Measurements from ENCODE around the gene NCLN. TPM values are rescaled to one million over a fixed set of nuclear protein-coding genes. Genes with fewer than 3 reads are reported as not detected.
"Not testable (repeated sequence)": the region's sequence is repeated elsewhere in the genome, so short reads cannot be mapped to it uniquely, and the experiment has no call there.

NCLN gene
- total RNA-seq, 1 experiment from 2014 or later = 29.2 TPM

DNA sequence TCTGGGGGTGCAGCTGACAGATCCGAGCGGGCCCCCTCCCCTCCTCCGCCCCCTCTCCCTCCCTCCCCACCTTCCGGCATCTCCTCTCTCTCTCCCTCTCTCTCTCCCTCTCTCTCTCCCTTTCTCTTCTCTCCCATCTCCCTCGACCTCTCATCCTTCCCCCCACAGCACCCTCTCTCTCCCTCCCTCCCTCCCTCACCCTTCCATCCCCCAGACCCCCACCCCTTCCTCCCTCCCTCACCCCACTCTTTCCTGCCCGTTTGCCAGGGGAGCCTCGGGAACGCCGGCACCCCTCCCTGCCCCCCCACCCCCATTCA, 39.4 kb downstream of the NCLN start:
- no peak for DNase-seq (ENCODE audit: low read depth)

GRCh38 chr19:3225677-3226093, 40.0 kb downstream of the NCLN start:
- DNase-seq (ENCODE audit: low read depth) = no peak

- DNase-seq (ENCODE audit: low read depth) = no peak
These were observed 41.4 kb downstream of the NCLN start for GRCh38 chr19:3227054-3227626.

DNA sequence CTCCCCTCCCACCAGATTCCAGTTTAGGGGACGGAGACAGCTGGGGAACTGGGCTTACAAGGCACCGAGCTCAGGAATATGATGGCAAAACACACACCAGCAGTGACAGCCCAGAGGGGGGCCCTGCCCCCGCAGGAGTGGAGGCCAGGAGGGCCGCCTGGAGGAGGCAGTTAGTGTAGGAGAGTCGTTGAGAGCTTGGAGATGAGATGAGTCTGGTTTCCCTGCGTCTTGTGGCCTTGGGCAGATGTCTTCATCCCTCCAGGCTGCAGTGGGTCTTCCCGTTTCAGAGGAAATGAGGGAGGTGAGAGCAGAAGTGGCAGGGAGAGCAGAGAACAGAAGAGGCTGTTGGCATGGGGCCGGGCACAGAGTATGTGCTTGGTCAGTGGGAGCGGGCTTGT, 43.6 kb downstream of the NCLN start:
- DNase-seq (ENCODE audit: low read depth) = no peak

DNA sequence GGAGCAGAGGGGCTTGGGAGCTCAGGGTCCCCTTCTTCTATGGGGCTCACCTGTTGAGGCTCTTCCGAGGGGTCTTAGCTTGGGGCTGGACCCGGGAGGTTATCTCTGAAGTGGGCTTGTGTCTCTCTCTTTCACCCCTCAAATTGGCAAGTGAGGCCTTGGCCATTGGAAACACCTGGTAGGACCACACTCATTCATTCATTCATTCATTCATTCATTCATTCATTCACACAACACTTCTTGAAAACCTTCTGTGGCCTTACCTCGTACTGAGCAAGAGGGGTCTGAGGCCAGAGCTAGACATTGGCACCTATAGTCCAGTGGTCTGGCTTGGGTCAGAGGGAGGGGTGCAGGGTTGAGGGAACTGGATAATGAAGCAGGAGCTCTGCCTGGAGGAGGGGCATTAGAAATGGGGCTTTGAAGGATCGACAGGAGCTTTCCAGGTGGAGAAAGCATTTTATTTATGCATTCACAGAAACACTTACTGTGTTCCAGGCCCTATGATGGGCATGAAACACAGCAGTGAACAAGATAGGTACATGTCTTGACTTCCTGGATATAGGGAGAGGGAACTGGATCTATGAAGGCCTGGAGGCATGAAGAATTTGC, 44.3 kb downstream of the NCLN start:
- DNase-seq (ENCODE audit: low read depth) = no peak

- no peak for DNase-seq (ENCODE audit: low read depth)
These were observed 45.6 kb downstream of the NCLN start for GRCh38 chr19:3231288-3231687.

DNA sequence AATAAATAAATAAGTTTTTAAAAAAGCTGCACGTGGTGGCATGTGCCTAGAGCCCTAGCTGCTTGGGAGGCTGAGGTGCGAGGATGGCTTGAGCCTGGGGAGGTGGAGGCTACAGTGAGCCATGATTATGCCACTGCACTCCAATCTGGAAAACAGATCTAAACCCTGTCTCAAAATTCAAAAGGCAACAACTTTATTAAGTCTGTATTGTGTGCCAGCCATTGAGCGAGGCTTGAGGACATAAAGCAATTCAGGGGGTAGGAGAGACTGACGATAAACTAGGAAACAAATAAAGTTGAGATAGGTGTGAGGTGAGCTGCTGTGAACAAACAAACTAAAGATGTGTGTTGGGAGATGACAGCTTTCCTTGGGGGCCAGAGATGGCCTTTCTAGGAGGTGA, 47.4 kb downstream of the NCLN start:
- DNase-seq (ENCODE audit: low read depth) = no peak

DNA sequence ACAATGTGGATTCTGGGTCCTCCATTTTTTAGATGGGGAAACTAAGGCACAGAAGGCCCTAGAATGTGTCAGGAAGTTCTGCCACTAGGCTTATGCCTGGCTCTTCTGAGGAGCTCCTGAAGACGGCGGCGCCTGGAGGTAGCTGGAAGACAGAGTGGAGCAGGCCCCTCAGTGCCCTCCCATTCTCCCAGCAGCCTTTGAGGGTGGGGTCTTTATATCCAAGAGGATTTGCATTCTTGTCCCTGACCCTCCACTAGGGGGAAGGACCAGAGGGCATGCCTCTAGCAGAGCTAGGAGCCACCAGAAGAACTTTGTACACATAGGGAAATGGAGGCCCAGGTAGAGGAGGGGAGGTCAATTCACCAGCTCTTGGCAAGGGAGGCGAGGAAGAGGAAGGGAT, 48.1 kb downstream of the NCLN start:
- DNase-seq (ENCODE audit: low read depth) = no peak

GRCh38 chr19:3234800-3235199, 49.1 kb downstream of the NCLN start:
- no peak for DNase-seq (ENCODE audit: low read depth)

- DNase-seq (ENCODE audit: low read depth) = not testable (repeated sequence)
These were observed 49.9 kb downstream of the NCLN start for GRCh38 chr19:3235604-3236003.

GRCh38 chr19:3236272-3236671, 50.5 kb downstream of the NCLN start:
- no peak for DNase-seq (ENCODE audit: low read depth)

DNA sequence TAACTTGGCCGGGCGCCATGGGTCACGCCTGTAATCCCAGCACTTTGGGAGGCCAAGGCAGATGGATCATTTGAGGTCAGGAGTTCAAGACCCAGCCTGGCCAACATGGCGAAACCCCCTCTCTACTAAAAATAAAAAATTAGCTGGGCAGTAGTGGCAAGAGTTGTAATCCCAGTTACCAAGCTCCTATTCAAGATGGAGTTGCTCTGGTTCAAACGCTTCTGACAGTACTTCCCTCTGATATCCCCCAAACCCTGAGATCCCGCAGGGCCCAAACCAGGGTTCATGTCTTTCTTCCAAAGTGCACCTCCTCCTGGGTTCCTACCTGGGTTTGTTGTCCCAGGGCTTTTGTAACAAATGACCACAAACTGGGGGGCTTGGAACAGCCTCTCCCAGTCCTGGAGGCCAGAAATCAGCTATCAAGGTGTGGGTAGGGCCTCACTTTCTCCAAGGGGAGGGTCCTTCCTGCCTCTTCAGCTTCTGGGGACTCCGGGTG, 52.4 kb downstream of the NCLN start:
- no peak for DNase-seq (ENCODE audit: low read depth)

DNA sequence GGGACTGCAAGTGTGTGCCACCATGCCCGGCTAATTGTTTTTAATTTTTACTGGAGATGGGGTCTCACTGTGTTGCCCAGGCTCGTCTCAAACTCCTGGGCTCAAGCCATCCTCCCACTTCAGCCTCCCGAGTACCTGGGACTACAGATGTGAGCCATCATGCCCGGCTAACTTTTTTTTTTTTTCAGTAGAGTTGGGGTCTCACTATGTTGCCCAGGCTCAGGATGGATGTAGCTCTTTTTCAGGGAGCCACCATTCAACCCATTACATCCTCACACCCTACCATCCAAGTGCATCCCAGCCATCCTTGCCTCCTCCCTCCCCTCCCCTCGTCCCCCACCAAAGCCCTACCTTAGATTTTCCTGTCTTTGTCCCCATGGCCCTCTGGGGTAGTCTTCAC, 53.6 kb downstream of the NCLN start:
- no peak for DNase-seq (ENCODE audit: low read depth)

DNA sequence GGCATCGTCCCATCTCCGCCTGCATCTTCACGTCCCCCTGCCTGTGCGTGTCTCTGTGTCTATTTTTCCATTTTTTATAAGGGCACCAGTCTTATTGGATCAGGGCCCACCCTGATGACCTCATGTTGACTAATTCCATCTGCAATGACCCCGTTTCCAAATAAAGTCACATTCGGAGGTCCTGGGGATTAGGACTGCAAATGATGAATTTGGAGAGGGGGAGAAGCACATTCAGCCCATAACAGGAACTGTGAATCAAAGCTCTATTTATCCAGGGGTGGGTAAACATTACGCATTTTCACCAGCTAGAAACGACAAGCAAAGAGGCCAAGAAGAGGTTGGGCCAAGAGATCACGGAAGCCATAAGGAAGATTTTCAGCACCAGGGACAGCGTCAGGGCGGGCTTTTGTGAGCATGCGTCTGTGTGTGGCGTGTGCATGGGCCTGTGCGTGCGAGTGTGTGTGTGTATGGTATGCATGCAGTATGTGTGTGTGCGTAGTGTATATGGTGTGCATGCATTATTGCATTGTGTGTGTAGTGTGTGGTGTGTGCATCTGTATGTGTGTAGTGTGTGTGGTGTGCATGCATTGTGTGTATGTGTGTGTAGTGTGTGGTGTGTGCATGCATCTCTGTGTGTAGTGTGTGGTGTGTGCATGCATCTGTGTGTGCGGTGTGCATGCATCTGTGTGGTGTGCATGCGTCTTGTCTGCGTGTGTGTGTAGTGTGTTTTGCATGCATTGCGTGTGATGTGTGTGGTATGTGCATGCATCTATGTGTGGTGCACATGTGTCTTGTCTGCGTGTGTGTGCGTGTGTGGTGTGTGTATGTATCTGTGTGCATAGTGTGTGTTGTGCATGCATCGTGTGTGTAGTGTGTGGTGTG, 58.3 kb downstream of the NCLN start:
- peak; percentile 68 for DNase-seq (ENCODE audit: low read depth)

- DNase-seq (ENCODE audit: low read depth) = no peak
These were observed 59.3 kb downstream of the NCLN start for GRCh38 chr19:3245050-3245449.

DNA sequence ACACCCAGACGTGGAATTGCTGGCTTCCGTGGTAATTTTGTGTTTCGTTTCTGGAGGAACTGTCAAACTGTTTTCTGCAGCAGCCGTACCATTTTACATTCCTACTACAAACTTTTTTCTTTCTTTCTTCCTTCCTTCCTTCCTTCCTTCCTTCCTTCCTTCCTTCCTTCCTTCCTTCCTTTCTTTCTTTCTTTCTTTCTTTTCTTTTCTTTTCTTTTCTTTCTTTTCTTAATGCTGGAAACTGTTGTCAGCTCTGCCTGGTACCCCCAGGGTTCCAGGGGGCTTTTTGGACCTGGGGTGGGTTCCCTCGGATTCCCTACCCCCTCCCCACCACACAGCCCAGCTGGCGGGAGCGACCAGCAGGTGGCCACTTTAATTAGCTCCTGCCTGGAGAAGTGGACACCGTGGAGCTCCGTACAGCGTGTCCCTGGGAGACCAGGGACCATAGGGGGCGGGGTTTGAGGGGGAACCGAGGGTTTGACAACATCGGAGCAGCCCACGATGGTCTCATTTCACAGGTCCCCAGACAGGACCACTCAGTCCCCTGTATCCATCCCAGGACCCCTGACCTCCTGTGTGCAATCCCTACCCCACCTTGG, 63.1 kb downstream of the NCLN start:
- no peak for DNase-seq (ENCODE audit: low read depth)

DNA sequence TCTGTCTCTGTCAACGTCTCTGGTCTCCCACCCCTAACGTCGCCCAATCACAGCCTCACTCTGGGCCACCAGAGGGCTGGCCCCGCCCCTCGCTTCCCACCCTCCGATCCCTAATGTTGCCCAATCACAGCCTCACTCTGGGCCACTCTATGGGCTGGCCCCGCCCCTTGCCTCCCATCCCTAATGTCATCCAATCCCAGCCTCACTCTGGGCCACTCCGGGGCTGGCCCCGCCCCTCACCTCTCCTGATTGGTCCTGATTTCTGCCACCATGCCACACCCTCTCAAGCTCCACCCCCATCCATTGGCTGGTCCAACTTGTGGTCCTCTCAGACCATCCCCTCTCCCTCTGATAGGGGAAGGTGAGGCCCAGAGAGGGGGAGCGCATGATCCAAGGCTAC, 63.7 kb downstream of the NCLN start:
- peak; percentile 46 for DNase-seq (ENCODE audit: low read depth)

- no peak for DNase-seq (ENCODE audit: low read depth)
These were observed 64.9 kb downstream of the NCLN start for GRCh38 chr19:3250675-3251074.

- DNase-seq (ENCODE audit: low read depth) = no peak
These were observed 65.5 kb downstream of the NCLN start for GRCh38 chr19:3251229-3251628.

DNA sequence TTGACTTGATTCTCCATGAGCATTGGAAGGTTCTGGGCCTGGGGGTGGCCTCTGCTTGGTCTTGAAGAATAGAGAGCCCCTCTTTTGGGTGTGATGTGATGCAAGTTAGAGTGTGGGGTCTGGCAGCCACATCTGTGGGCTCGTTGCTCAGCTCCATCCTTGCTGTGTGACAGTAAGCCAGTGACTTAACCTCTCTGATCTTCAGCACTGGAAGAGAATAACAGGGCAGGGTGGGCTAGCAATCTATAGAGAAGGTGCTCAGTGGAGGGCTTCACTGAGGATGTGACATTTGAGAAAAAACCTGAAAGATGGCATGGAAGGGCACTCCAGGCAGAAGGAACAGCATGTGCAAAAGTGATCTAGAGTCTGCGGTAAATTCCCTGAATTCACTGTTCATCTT, 66.9 kb downstream of the NCLN start:
- DNase-seq (ENCODE audit: low read depth) = no peak

DNA sequence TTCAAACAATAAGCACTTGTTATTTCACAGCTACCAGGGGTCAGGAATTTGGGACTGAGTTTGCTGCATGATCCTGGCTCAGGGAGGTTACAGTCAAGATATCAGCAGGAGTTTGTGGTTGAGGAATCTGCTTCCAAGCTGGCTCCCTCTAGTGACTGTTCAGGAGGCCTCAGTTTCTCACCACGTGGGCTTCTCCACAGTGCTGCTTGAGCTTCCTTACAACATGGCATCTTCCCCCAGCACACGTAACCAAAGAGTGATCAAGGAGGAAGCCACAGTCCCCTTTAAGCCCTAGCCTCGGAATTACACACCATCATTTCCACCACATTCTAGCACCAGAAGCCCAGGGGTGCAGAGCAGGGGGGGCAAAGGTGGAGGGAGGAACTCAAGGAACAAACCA, 67.5 kb downstream of the NCLN start:
- no peak for DNase-seq (ENCODE audit: low read depth)

DNA sequence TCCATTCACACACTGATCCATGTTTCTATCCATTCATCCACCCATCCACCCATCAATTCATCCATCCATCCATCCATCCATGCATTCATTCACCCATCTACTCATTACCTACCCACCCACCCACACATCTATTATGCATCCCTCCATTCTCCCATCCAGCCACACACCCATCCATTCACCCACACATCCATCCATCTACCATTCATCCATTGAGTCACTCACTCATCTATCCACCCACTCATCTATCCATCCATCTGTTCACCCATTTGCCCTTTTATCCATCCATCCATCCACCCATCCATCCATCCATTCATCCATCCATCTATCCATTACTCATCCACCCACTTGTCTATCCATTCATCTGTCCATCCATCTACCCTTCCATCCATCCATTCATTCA, 68.8 kb downstream of the NCLN start:
- DNase-seq (ENCODE audit: low read depth) = no peak

GRCh38 chr19:3257071-3257470, 71.3 kb downstream of the NCLN start:
- DNase-seq (ENCODE audit: low read depth) = no peak
